ENCODE data around the gene NKX1-1.

Gene NKX1-1

GRCh38 chr4:1367230-1367935, 38.9 kb downstream of the NKX1-1 start:
- Histone ChIP-seq H3K4me1 (no peaks in the 10 kb centered on the region), H3K4me2 (ENCODE audit: low read length) (no peak overlapping the region), H3K36me3 (ENCODE audit: control insufficient read depth, insufficient read depth, low read length) (no peaks in the 10 kb centered on the region), H3K27ac (no peak overlapping the region), H3K79me2 (no peaks in the 10 kb centered on the region), H3K27me3 (ENCODE audit: control insufficient read depth, insufficient read depth, low read length) (no peaks in the 10 kb centered on the region), H3K9me3 (ENCODE audit: control insufficient read depth, low read length) (no peaks in the 10 kb centered on the region), H2AFZ (no peak overlapping the region), H3K9ac (no peak overlapping the region), H3K4me3 (ENCODE audit: low read depth, low read length) (no peak overlapping the region)
- TF ChIP-seq, protein P1, sequence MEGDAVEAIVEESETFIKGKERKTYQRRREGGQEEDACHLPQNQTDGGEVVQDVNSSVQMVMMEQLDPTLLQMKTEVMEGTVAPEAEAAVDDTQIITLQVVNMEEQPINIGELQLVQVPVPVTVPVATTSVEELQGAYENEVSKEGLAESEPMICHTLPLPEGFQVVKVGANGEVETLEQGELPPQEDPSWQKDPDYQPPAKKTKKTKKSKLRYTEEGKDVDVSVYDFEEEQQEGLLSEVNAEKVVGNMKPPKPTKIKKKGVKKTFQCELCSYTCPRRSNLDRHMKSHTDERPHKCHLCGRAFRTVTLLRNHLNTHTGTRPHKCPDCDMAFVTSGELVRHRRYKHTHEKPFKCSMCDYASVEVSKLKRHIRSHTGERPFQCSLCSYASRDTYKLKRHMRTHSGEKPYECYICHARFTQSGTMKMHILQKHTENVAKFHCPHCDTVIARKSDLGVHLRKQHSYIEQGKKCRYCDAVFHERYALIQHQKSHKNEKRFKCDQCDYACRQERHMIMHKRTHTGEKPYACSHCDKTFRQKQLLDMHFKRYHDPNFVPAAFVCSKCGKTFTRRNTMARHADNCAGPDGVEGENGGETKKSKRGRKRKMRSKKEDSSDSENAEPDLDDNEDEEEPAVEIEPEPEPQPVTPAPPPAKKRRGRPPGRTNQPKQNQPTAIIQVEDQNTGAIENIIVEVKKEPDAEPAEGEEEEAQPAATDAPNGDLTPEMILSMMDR (IDR thresholded peaks at IDR 0.05) = no peak

DNA sequence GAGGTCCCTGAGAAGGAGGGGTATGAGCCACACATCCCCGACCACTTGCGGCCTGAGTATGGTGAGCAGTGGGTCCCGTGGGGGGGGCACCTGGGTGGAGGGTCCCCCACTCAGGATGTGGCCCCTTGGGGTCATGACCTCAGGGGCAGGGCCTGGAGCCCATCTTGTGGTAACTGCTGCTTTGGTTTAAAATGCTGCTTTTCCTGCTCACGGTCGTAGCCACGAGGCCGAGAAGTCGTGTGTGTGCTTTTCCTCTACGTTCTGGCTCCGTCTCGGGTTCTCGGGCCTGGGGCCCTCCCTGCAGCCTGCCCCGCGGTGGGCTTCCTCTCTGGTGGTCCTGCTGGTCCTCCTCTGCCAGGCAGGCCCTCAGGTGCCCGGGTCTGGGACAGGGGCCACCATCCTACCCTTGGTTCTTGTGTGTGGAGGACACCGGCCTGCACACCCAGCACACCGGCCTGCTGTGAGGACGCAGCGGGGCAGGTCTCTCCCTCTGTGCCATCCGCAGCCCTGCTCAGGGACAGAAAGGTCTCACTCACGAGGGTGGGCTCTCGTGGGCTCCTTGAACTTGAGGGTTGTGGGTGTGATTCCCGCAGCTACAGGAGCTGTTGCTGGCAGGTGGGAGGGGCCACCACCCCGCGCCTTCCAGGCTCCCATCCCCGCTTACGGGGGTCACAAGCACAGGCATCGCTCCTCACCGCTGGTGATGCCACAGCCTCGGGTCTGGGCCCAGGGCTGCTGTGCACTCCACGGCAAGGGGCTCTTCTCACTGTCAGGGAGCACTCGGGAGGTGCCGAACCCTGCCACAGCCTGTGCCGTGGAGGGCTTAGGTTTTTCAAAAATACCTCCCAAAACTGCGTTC, 39.6 kb downstream of the NKX1-1 start:
- Histone ChIP-seq H3K9me3 (ENCODE audit: control insufficient read depth, low read length) (no peaks in the 10 kb centered on the region), H2AFZ (no peak overlapping the region), H3K79me2 (no peaks in the 10 kb centered on the region), H3K27me3 (ENCODE audit: control insufficient read depth, insufficient read depth, low read length) (no peaks in the 10 kb centered on the region), H3K27ac (no peak overlapping the region), H3K4me2 (ENCODE audit: low read length) (no peak overlapping the region), H3K36me3 (ENCODE audit: control insufficient read depth, insufficient read depth, low read length) (no peaks in the 10 kb centered on the region), H3K9ac (no peak overlapping the region), H3K4me1 (no peaks in the 10 kb centered on the region), H3K4me3 (ENCODE audit: low read depth, low read length) (no peak overlapping the region)
- TF ChIP-seq, protein P1 (IDR thresholded peaks at IDR 0.05) = no peak

GRCh38 chr4:1365271-1366178, 40.7 kb downstream of the NKX1-1 start:
- Histone ChIP-seq H3K9ac (no peak overlapping the region), H3K27me3 (ENCODE audit: control insufficient read depth, insufficient read depth, low read length) (no peaks in the 10 kb centered on the region), H3K79me2 (no peaks in the 10 kb centered on the region), H3K4me3 (ENCODE audit: low read depth, low read length) (no peak overlapping the region), H3K4me2 (ENCODE audit: low read length) (no peak overlapping the region), H3K9me3 (ENCODE audit: control insufficient read depth, low read length) (no peaks in the 10 kb centered on the region), H3K4me1 (no peaks in the 10 kb centered on the region), H2AFZ (no peak overlapping the region), H3K36me3 (ENCODE audit: control insufficient read depth, insufficient read depth, low read length) (no peaks in the 10 kb centered on the region), H3K27ac (no peak overlapping the region)
- TF ChIP-seq, protein P1 (IDR thresholded peaks at IDR 0.05) = no peak

DNA sequence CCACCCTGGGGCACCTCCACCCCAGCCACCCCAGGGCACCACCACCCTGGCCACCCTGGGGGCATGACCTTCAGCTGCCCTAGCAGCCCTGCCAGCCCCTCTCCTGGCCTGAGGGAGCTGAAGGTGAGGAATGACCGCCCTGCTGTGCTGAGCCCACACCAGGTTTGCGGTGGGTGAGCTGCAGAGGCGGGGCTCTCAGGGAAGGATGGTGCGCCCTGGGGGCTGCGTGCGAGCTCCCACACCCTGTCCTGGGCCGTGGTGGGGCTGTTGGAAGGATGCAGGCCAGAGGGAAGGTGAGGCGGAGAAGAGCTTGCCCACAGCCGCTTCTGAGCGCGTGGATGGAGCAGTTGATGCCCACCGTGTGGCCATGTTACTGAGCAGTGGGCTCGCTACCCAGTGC, 41.5 kb downstream of the NKX1-1 start:
- Histone ChIP-seq H3K36me3 (ENCODE audit: control insufficient read depth, insufficient read depth, low read length) (no peaks in the 10 kb centered on the region), H3K4me1 (no peaks in the 10 kb centered on the region), H3K4me3 (ENCODE audit: low read depth, low read length) (no peak overlapping the region), H3K79me2 (no peaks in the 10 kb centered on the region), H3K27me3 (ENCODE audit: control insufficient read depth, insufficient read depth, low read length) (no peaks in the 10 kb centered on the region), H3K9ac (no peak overlapping the region), H2AFZ (no peak overlapping the region), H3K9me3 (ENCODE audit: control insufficient read depth, low read length) (no peaks in the 10 kb centered on the region), H3K4me2 (ENCODE audit: low read length) (no peak overlapping the region), H3K27ac (no peak overlapping the region)
- TF ChIP-seq, protein P1 (IDR thresholded peaks at IDR 0.05) = no peak

All from parathyroid adenoma (tissue), 2 donors.